ENCODE results near the gene RAB8A. TPM values are rescaled to one million over a fixed set of nuclear protein-coding genes. Genes with fewer than 3 reads are reported as not detected.

RAB8A gene
- total RNA-seq, 1 experiment from 2014 or later, result 74.0 TPM

- Mint-ChIP-seq H3K27me3 (ENCODE audit: low read depth) (no peaks in the 10 kb centered on the region), H3K4me3 (no peak overlapping the region), H3K27ac (peak overlapping the region; percentile 53; the same call in 1 of the 2 replicates), H3K36me3 (peaks cover 89% of the 10 kb centered on the region), H3K4me1 (no peaks in the 10 kb centered on the region), H3K9me3 (no peaks in the 10 kb centered on the region)
- CTCF ChIA-PET, result interaction anchor here (0.6 to 1.5 kb wide), 4 partner anchors 15 to 188 kb away, joined by 3 to 4 read pairs (median 3); no protein-coding TSS in a partner anchor
- POLR2A ChIA-PET, result interaction anchor here (0.5 kb wide), 1 partner anchor 43 kb away, joined by 4 read pairs; no protein-coding TSS in a partner anchor
- DNase-seq (ENCODE audit: low spot score) (no peak), ATAC-seq (no peak)
- TF ChIP-seq E2F1 (CRISPR knock-in tag; IDR thresholded peaks at IDR 0.05) (no peak), TCF7 (CRISPR knock-in tag; IDR thresholded peaks at IDR 0.05; ENCODE audit: low read depth) (no peak), ZNF263 (CRISPR knock-in tag; IDR thresholded peaks at IDR 0.05; ENCODE audit: low read depth) (no peak), NFE2L1 (CRISPR knock-in tag; IDR thresholded peaks at IDR 0.05) (no peak), CDX4 (CRISPR knock-in tag; IDR thresholded peaks at IDR 0.05; ENCODE audit: borderline replicate concordance) (no peak), NR3C1 (CRISPR knock-in tag; conservative IDR thresholded peaks at IDR 0.05; ENCODE audit: low read depth) (no peak), MAX (CRISPR knock-in tag; IDR thresholded peaks at IDR 0.05) (no peak)
Observed at GRCh38 chr19:16089010-16089846, 22.5 kb upstream of the RAB8A start.

- POLR2A ChIA-PET, result interaction anchor here (0.8 kb wide), 1 partner anchor 16 kb away, joined by 4 read pairs; the partner anchor contains the start of gene TPM4
- H3K27ac Mint-ChIP-seq, result no peak overlapping the region
- ATAC-seq (no peak), DNase-seq (ENCODE audit: low spot score) (no peak)
- no peaks in the 10 kb centered on the region for H3K9me3 Mint-ChIP-seq
- H3K4me3 Mint-ChIP-seq, result no peak overlapping the region
- H3K27me3 Mint-ChIP-seq (ENCODE audit: low read depth), result no peaks in the 10 kb centered on the region
- no peaks in the 10 kb centered on the region for H3K4me1 Mint-ChIP-seq
- TF ChIP-seq MAX (CRISPR knock-in tag; IDR thresholded peaks at IDR 0.05) (no peak), NR1H2 (CRISPR knock-in tag; IDR thresholded peaks at IDR 0.05) (no peak), ETV6 (CRISPR knock-in tag; IDR thresholded peaks at IDR 0.05) (no peak), AFF4 (CRISPR knock-in tag; IDR thresholded peaks at IDR 0.05; ENCODE audit: borderline replicate concordance) (no peak), ARID4B (CRISPR knock-in tag; IDR thresholded peaks at IDR 0.05; ENCODE audit: borderline replicate concordance) (no peak), ZNF317 (CRISPR knock-in tag; IDR thresholded peaks at IDR 0.05; ENCODE audit: borderline replicate concordance, low read depth) (no peak), CBFB (CRISPR knock-in tag; IDR thresholded peaks at IDR 0.05; ENCODE audit: low read depth) (no peak), SMAD3 (CRISPR knock-in tag; IDR thresholded peaks at IDR 0.05; ENCODE audit: borderline replicate concordance) (no peak), GRHL2 (CRISPR knock-in tag; IDR thresholded peaks at IDR 0.05; ENCODE audit: insufficient replicate concordance, severe bottlenecking) (no peak)
- CTCF ChIA-PET, result interaction anchor here (0.8 to 1.1 kb wide), 3 partner anchors 19 to 66 kb away, joined by 3 read pairs; no protein-coding TSS in a partner anchor
- H3K36me3 Mint-ChIP-seq, result peaks cover 88% of the 10 kb centered on the region
Observed at GRCh38 chr19:16091546-16092475, 19.9 kb upstream of the RAB8A start.

All from WTC11 (cell line).